Neutrophil (primary cell): ENCODE measurements around the gene ACO1.

Experiments
- H3K27ac ChIP-seq: fragments of 200-600 bp; sonication (generic); 2 replicates; pipeline ENCODE4 v1.5.1; 2016; ENCODE audit warnings: mild to moderate bottlenecking, moderate library complexity
- H3K27me3 ChIP-seq: fragments of 200-600 bp; sonication (generic); 2 replicates; pipeline ENCODE4 v1.6.0; 2016; ENCODE audit warnings: mild to moderate bottlenecking
- H3K36me3 ChIP-seq: fragments of 200-600 bp; sonication (generic); 2 replicates; pipeline ENCODE4 v1.5.1; 2017
- H3K4me1 ChIP-seq, 2 experiments: fragments of 200-600 bp in 1 of 2; sonication (generic) in 1 of 2; 1 replicate in 1 of 2; 2 replicates in 1 of 2; pipeline versions ENCODE4 v1.5.1 to v1.6.1; 2013 to 2016; ENCODE audit warnings: low read depth in 1 of 2, low read length in 1 of 2, mild to moderate bottlenecking in 1 of 2, moderate library complexity in 1 of 2; ENCODE audit not compliant: control insufficient read depth in 1 of 2, insufficient read depth in 1 of 2
- H3K4me3 ChIP-seq, 2 experiments: fragments of 200-600 bp in 1 of 2; sonication (generic) in 1 of 2; 1 replicate in 1 of 2; 2 replicates in 1 of 2; pipeline ENCODE4 v1.5.1; 2013 to 2016; ENCODE audit warnings: low read depth in 1 of 2, low read length in 1 of 2, mild to moderate bottlenecking in 1 of 2, moderate library complexity in 1 of 2
- H3K9me3 ChIP-seq: fragments of 200-600 bp; sonication (generic); 2 replicates; pipeline ENCODE4 v1.5.1; 2016
- CTCF ChIP-seq: fragments of 200-600 bp; sonication (generic); IDR thresholded peaks from 2 replicates; pipeline ENCODE4 v1.5.1; 2016; ENCODE audit warnings: antibody characterized with exemption

Gene ACO1

DNA sequence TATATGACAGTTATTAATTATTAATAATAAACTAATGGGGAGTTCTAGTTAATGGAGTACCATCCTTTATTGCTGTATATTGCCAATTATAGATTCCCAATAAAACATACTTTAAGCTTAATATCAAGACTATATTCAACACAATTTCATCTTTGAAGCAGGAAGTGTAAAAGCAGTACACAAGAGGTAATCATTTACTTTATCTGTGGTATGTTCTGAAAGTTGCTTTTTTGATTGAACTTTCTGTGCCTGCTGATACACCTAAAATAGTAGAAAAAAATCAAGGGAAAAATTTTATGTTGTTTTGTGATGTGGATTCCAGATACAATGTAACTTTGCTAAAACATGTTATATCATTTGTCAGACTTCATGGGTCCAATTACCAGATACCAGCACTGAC, 58.0 kb downstream of the ACO1 start:
- Histone ChIP-seq H3K27me3 (no peaks in the 10 kb centered on the region), H3K36me3 (peaks cover 38% of the 10 kb centered on the region), H3K9me3 (no peaks in the 10 kb centered on the region), H3K4me3 (no peak overlapping the region), H3K4me1 (no peaks in the 10 kb centered on the region), H3K27ac (no peak overlapping the region)
- no peak for TF ChIP-seq CTCF

- Histone ChIP-seq H3K9me3 (no peaks in the 10 kb centered on the region), H3K27me3 (no peaks in the 10 kb centered on the region), H3K36me3 (peaks cover 72% of the 10 kb centered on the region), H3K4me1 (no peaks in the 10 kb centered on the region), H3K27ac (no peak overlapping the region), H3K4me3 (no peak overlapping the region)
- no peak for TF ChIP-seq CTCF
Measured at GRCh38 chr9:32449969-32450368, 65.5 kb downstream of the ACO1 start.

- no peak overlapping the region for H3K4me3 ChIP-seq
- no peak for TF ChIP-seq CTCF
- peaks cover 79% of the 10 kb centered on the region for H3K36me3 ChIP-seq
- no peaks in the 10 kb centered on the region for H3K9me3 ChIP-seq
- no peaks in the 10 kb centered on the region for H3K4me1 ChIP-seq
- H3K27ac ChIP-seq = no peak overlapping the region
- no peaks in the 10 kb centered on the region for H3K27me3 ChIP-seq
Measured at GRCh38 chr9:32454280-32454679, 69.8 kb downstream of the ACO1 start.

GRCh38 chr9:32455738-32456137, 71.3 kb downstream of the ACO1 start:
- Histone ChIP-seq H3K36me3 (peaks cover 72% of the 10 kb centered on the region), H3K27ac (no peak overlapping the region), H3K27me3 (no peaks in the 10 kb centered on the region), H3K4me3 (no peak overlapping the region), H3K9me3 (no peaks in the 10 kb centered on the region), H3K4me1 (no peaks in the 10 kb centered on the region)
- TF ChIP-seq CTCF = no peak

DNA sequence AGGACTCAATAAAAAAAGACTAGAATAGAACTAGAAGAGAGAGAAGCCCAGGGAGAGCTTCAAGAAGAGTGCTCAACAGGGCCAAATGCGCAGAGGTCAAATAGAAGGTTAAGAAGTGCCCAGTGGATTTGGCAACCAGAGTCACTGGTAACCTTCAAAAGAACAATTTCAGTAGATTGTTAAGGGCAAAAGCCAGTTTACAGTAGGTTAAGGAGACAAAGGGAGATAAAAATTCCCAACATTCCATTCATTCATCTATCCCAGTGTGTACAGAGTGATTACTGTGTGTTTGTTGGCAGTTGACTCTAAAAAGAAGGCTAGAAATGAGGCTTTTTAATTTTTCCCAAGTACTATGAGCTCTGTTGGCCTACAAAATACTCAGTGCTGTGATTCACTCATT, 72.1 kb downstream of the ACO1 start:
- peaks cover 63% of the 10 kb centered on the region for H3K36me3 ChIP-seq
- no peak for TF ChIP-seq CTCF

More for the DNA sequence above, 72.1 kb downstream of the ACO1 start:
- no peaks in the 10 kb centered on the region for H3K4me1 ChIP-seq
- no peak overlapping the region for H3K27ac ChIP-seq
- H3K27me3 ChIP-seq = no peaks in the 10 kb centered on the region
- no peak overlapping the region for H3K4me3 ChIP-seq
- H3K9me3 ChIP-seq = no peaks in the 10 kb centered on the region
